NK-92 treated with Interleukin-12 subunit alpha and Interleukin-12 subunit beta, amount 100 ng/mL, for 24 hours (cell line): ENCODE measurements around the gene SPTBN4.
"Not testable (repeated sequence)": the region's sequence is repeated elsewhere in the genome, so short reads cannot be mapped to it uniquely, and the experiment has no call there.

Experiments
- DNase-seq: peaks from one replicate; lab custom pipeline; 2025; lab: John Stamatoyannopoulos, UW

Gene SPTBN4

GRCh38 chr19:40530091-40530901 lies 63.5 kb downstream of the SPTBN4 start:
- no peak for DNase-seq

- DNase-seq: no peak
These were observed 66.7 kb downstream of the SPTBN4 start for GRCh38 chr19:40533508-40533907.

- DNase-seq: no peak
These were observed 67.3 kb downstream of the SPTBN4 start for GRCh38 chr19:40534148-40534547.

DNA sequence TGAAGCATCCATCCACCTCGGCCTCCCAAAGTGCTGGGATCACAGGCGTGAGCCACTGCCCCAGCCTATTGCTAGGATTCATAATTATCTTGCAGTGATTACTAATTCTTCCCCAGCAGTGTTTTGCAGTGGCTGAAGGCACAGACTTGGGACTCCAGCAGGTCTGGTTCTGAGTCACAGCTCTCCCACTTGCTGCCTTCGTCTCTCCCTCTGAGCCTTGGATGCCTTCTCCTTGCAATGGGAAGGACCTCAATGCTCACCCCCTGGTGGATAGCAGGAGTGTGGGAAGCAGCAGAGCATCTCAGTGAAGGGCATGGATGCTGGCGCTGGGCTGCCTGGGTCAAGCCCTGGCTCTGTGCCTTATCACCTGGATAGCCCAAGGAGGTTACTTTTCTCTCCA lies 72.3 kb downstream of the SPTBN4 start:
- DNase-seq: no peak

DNA sequence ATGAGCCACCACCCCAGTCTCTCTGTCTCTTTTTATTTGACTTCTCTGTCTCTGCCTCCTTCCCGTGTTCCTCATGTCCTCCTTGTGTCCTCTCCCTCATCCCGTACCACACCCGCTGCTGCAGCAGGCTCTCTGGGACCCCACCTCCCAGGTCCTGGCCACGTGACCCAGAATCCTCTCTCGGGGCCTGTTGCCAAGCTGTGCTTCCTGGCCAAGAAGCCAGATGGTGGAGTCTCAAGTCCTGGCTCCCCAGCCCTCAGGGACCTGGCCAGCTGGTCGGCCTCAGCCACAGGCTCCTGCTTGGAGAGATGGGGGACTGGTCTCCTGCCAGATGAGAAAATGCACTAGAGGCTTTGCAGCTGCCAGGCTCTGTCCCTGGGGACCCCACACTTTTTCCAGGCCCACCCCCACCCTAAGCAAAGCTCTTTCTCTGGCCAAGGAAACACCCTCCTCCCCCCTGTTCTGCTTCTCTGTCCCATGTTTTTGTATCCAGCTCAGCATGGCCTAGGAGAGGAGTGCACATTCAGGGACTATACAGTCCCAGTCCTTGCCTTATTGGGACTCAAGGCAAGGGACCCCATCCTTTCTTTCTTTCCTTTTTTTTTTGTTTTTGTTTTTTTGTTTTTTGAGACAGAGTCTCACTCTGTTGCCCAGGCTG lies 75.5 kb downstream of the SPTBN4 start:
- no peak for DNase-seq

- DNase-seq: no peak
These were observed 76.3 kb downstream of the SPTBN4 start for GRCh38 chr19:40543029-40543597.

GRCh38 chr19:40546153-40546841 lies 79.5 kb downstream of the SPTBN4 start:
- not testable (repeated sequence) for DNase-seq

GRCh38 chr19:40547190-40547589 lies 80.4 kb downstream of the SPTBN4 start:
- DNase-seq: not testable (repeated sequence)

DNA sequence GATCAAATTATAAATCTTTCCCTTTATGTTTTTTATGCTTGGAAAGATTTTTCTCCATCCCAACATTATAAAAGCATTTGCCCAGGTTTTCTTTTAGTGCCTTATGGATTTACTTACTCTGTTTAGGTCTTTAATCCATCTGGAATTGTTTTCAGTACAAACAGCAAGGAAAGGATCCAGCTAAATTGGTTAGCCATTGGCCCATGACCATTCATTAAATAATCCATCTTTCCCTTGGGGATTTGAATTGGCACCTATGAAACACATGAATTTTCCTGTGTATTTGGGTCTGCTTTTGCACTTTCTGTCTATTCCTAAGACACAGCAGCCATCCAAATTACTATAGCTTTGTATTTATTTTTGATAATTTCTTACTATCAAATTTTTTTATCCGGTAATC lies 81.0 kb downstream of the SPTBN4 start:
- DNase-seq: no peak

GRCh38 chr19:40549007-40549708 lies 82.4 kb downstream of the SPTBN4 start:
- DNase-seq: no peak

- no peak for DNase-seq
These were observed 84.2 kb downstream of the SPTBN4 start for GRCh38 chr19:40550951-40551350.

GRCh38 chr19:40552848-40553247 lies 86.0 kb downstream of the SPTBN4 start:
- no peak for DNase-seq

DNA sequence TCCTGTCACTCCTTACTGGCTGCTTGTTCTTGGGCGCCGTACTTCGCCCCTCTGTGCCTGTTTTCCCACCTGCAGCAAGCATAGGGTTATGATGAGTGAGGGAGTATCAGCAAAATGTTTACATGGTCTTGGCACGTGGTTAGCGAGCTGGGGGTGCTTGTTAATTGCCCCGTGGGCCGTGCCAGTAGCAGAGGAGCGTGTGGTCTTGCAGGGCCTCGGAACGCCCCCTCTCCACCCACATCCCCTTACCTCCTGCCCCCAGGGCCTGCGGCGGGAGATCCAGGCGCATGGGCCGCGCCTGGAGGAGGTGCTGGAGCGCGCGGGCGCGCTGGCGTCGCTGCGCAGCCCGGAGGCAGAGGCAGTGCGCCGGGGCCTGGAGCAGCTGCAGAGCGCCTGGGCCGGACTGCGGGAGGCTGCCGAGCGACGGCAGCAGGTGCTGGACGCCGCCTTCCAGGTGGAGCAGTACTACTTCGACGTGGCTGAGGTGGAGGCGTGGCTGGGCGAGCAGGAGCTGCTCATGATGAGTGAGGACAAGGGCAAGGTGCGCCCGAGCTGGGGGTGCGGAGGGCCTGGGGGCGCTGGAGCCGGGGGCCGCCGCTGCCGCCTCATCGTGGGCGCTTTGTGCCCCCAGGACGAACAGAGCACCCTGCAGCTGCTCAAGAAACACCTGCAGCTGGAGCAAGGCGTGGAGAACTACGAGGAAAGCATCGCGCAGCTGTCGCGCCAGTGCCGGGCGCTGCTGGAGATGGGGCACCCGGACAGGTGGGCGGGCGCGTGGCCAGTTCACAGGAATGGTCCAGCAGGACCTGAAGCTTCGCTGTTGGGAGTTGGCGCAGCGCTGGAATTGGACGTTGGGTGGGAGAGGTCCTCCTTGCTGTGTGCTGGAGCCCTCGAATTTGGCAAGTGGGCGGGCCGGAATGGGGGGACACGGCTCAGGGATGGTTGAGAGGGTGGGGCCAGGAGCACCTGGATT lies 87.4 kb downstream of the SPTBN4 start:
- DNase-seq: no peak

DNA sequence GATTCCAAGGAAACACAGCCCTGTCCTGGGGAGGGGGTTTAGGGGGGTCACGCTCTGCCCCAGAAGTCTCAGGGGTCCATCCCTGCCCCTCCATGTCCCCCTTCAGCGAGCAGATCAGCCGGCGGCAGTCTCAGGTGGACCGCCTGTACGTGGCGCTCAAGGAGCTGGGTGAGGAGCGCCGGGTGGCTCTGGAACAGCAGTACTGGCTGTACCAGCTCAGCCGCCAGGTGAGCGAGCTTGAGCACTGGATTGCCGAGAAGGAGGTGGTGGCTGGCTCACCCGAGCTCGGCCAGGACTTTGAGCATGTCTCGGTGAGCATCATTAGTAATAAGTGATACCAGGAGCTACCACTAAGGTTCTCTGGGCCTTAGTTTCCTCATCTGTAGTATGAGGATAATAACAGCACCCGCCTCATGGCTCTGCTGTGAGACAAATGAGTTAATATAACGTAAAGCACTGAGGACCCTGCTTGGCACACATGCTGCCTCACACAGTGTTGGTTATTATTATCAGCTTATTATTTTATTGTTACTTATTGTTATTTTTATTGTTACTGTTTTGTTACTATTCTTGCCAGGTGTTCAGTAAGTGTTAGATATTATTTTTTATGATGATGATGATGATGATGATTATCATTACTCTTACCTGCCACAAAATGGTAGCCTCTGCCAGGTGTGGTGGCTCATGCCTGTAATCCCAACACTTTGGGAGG lies 89.3 kb downstream of the SPTBN4 start:
- no peak for DNase-seq

DNA sequence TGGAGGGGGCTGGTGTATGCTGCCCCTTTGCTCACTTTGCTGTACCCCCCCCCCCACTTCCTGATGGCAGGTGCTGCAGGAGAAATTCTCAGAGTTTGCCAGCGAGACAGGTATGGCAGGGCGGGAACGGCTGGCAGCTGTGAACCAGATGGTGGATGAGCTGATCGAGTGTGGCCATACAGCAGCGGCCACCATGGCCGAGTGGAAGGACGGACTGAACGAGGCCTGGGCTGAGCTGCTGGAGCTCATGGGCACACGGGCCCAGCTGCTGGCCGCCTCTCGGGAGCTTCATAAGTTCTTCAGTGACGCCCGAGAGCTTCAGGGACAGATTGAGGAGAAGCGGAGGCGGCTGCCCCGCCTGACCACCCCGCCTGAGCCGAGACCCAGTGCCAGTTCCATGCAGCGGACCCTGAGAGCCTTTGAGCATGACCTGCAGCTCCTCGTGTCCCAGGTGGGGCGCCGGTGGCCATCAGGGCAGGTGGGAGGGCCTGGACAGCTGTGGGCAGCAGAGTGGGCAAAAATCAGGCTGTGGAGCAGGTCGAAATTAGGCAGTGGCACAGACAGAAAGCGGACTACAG lies 90.2 kb downstream of the SPTBN4 start:
- DNase-seq: no peak

- no peak for DNase-seq
These were observed 92.6 kb downstream of the SPTBN4 start for GRCh38 chr19:40559394-40559793.

- DNase-seq: no peak
These were observed 93.3 kb downstream of the SPTBN4 start for GRCh38 chr19:40560092-40560507.

DNA sequence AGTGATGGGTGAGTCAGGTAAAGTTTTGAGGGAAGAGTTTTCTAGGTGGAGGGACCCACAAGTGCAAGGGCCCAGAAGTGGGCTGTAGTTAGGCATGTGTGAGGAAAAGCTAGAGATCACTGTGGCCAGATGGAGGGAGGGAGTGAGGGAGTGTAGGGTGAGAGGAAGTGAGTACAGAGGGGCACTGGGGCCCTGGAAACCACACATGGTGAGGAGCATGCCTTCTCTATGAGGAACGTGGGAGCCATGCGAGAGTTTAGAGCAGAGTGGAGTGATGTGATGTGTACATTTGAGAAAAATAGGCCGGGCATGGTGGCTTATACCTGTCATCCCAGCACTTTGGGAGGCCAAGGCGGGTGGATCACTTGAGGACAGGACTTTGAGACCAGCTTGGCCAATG lies 95.1 kb downstream of the SPTBN4 start:
- DNase-seq: no peak

DNA sequence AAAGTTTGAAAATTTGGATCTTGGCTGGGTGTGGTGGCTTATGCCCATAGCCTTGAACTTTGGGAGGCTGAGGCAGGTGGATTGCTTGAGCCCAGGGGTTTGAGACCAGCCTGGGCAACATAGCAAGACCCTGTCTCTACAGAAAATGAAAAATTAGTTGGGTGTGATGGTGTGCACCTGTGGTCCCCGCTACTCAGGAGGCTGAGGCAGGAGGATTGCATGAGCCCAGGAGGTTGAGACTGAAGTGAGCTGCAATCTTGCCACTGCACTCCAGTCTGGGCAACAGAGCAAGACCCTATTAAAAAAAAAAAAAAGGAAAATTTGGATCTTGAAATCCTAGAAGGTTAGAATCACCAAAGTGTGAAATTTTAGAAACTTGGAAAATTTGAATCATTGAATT lies 97.7 kb downstream of the SPTBN4 start:
- not testable (repeated sequence) for DNase-seq

DNA sequence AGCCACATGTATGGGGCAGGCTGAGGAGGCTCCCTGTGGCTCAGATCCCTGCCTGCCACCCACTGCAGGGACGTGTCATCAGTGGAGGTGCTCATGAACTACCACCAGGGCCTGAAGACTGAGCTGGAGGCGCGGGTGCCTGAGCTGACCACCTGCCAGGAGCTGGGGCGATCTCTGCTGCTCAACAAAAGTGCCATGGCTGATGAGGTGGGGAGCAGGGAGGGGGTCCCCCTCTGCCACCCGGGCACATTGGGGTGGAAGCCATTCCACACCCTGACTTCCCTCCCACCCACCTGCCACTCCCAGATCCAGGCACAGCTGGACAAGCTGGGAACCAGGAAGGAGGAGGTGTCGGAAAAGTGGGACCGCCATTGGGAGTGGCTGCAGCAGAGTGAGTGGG lies 98.6 kb downstream of the SPTBN4 start:
- DNase-seq: no peak
